NCI-H526 (cell line): Measurements from ENCODE around the gene SPATC1L.

ENCODE experiments used
- DNase-seq, 2 experiments: peaks; one replicate each; lab custom pipeline; 2025; lab: John Stamatoyannopoulos, UW

Gene SPATC1L

DNA sequence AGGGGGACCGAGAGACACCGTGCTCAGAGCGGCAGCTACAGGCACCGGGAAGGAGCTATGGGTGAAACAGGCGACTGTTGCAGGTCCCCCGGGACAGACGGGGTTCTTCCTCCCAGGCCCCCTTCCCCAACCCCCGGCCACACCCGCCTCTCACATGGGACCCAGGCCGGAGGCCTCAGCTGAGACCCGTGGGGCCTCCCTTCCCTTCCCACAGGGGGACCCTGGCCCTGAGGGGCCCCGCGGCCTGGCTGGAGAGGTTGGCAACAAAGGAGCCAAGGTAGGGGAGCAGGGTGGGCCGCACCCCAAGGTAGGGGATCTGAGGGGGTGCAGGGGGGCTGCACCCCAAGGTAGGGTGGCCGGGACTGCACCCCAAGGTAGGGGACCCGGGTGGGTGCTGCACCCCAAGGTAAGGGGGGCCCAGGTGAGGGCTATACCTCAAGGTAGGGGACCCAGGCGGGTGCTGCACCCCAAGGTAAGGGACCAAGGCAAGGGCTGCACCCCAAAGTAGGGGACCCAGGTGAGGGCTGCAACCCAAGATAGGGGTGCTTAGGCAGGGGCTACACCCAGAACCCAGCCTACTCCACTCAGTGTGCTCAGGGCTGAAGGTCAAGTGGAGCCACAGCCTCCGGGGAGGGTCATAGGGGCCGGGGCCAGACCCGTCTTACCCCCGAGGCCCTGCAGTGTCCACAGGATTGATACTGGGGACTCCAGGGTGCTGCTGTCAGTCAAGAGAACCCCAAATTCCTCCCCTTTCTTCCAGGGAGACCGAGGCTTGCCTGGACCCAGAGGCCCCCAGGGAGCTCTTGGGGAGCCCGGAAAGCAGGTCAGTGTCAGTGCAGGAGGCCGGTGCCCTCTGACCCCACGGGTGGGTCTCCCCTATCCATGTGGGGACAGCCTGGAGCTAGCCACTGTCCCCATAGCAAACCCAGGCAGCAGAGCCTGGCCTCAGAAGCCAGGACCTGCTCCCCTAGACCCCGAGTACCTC is 63.7 kb downstream of the SPATC1L start:
- DNase-seq, result no peak

DNA sequence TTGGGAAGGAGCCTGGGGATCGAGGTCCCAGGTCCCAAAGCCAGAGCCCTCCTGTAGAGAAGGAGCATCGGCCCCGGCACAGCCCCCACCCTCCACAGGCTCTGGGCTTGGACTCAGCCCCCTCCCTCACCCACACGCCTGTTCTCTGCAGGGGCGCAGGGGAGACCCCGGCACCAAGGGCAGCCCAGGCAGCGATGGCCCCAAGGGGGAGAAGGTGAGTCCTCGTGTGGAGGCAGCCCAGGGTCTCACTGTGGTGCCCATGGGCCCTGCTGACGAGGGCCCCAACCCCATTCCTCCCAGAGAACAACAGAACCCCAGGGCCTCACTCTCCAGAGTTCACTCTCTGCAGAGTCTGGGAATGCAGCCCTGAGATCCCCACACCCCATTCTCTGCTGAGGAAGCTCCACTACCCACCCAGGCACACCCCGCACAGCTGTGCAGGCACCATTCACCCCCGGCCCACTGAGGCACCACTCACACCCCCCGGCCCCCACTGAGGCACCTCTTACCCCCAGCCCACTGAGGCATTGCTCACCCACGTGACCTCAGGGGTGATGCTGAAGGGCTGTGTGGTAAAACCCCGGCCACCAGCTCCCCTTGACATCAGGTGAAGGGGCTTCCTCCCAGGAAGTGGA is 64.5 kb downstream of the SPATC1L start:
- no peak for DNase-seq

- no peak for DNase-seq
Measured at GRCh38 chr21:46119144-46119636, 65.1 kb downstream of the SPATC1L start.

DNA sequence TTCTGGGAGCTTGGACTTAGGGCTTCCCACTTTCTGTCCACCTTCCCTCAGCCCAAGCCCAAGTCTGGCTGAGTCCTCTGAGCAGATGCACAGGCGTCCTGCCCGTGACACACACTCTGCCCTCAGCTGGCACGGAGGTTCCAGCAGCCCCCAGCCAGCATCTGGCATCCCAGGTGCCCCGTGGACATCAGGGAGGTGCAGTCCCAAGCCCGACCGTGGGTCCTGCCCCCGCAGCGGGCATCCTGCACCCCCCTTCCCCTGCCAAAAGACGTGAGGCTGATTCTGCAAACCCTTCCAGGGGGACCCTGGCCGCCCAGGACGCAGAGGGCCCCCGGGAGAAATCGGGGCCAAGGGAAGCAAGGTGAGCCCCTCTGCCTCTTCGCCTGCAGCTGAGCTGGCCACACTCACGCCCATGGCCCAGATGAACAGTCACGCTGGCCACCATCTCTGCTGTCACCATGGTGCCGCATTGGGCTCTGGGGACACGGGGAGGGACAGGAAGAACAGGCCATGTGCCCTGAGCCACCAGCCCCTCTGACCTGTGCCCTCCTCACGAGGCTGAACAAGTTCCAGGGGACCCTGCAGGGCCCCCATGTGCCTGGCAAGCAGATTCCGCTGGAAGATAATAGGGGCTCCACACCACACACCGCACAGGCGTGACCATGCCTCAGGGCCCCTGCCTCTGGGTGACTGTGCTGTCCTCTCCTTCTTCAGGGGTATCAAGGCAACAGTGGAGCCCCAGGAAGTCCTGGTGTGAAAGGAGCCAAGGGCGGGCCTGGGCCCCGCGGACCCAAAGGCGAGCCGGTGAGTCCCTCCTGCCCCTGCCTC is 65.7 kb downstream of the SPATC1L start:
- DNase-seq, result no peak

DNA sequence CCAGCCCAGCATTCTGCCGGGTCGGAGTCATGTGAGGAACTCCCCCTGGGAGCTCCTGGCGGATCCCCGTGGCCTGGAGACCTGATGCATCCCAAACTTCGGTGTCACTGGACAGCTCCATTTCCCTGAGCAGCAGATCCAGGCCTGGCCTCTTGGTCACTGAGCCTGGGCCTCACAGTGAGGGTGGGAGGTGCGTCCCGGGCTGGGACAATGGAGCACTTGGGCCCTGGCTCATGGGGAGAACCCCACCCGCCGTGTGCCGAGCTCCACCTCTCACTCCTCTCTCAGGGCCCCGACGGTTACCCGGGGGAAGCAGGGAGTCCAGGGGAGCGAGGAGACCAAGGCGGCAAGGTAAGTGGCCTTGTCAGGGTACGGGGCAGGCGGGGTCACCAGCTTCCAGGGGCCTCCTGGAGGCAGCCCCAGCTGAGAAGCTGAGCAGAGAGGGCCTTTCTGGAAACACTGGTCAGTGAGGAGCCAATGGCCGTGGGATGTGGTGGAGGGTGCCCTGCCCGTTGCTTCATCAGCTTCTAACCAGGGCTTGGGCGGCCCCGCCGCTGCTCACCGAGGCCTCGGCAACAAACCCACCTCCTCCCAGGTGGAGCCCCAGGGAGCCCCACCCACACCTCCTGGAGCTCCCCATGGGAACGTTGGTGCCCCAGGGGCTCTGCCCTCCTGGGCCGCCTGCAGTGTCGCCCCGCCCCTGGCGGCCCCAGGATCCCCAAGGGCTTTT is 66.5 kb downstream of the SPATC1L start:
- no peak for DNase-seq

GRCh38 chr21:46116776-46117585 is 67.3 kb downstream of the SPATC1L start:
- no peak for DNase-seq

DNA sequence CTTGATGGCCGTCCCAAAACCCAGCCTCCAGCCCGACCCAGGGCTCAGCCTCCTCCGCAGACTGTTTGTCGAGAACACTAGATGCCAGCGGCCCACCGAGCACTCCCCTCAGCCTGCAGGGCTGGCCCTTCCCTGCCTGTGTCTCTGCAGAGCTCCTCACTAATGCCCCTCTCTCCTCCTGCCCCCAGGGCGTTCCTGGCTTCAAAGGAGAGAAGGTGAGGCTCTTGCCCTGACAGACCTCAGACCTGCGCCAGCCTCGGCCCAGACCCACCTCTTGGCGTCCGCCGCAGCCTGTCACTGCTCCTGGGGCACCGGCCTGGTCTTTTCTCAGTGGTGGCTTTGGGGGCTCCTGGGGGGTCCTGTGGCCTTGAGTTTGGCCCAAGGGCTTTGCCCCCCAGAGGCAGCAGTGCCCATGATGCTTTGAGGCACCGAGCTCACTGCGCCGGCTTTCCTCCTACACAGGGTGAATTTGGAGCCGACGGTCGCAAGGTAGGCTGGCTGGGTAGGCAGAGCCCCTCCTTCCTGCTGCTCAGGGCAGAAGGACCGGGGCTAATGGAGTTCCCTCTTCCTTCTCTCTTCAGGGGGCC is 68.0 kb downstream of the SPATC1L start:
- DNase-seq, result no peak

DNA sequence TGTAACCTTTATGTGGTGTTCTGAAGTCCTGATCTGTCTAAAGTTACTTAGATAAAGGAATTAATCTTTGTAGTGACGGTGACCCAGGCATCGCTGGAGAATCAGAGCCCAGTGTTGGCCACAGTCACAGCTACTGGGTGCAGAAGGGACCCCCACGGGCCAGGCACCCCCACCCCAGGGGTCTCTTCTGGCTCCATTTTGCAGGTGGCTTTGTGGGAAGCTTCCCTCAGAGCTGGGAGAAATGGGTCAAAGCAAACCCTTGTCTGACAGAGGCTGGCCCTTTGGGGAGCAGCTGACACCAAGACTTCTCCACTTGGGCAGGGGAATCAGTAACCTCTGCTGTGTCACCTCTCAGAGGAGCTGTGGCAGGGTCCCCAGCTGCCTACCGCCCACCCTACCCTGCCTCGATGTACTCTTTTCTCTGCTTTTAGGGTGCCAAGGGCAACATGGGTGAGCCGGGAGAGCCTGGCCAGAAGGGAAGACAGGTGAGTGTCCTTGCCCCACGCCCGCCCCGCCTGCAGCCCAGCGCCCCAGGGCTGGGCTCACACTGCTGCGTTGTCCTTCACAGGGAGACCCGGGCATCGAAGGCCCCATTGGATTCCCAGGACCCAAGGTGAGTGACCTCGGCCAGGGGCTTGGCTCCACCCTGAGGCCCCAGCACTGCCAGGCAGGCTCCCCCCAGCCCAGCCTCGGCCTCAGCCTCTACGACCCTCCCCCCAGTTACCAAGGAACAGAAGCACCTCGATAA is 68.6 kb downstream of the SPATC1L start:
- DNase-seq, result no peak

GRCh38 chr21:46114963-46115362 is 69.3 kb downstream of the SPATC1L start:
- no peak for DNase-seq

- no peak for DNase-seq
Measured at GRCh38 chr21:46113497-46114176, 70.6 kb downstream of the SPATC1L start.

DNA sequence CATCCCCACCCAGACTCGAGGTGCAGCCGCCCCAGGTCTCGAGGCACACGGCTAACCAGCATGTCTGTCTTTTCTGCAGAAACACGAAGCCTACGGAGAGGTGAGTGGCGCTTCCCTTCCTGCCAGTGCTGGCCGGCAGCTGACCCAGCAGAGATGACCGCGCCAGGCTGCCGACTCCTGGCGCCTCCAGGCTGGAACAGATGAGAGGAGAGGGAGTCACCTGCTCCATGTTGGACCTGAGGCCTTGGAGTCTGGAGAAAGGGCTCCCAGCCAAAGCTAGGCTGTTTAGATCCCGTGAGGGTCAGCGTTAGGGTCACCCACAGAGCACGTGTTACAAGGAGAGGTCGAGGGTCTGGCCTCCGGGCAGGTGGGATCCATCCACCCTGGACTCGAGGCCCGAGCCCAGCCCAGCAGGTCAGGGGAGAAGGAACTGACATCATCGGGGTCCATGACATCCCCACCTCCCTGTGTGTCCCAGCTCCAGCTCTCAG is 71.5 kb downstream of the SPATC1L start:
- DNase-seq, result no peak

DNA sequence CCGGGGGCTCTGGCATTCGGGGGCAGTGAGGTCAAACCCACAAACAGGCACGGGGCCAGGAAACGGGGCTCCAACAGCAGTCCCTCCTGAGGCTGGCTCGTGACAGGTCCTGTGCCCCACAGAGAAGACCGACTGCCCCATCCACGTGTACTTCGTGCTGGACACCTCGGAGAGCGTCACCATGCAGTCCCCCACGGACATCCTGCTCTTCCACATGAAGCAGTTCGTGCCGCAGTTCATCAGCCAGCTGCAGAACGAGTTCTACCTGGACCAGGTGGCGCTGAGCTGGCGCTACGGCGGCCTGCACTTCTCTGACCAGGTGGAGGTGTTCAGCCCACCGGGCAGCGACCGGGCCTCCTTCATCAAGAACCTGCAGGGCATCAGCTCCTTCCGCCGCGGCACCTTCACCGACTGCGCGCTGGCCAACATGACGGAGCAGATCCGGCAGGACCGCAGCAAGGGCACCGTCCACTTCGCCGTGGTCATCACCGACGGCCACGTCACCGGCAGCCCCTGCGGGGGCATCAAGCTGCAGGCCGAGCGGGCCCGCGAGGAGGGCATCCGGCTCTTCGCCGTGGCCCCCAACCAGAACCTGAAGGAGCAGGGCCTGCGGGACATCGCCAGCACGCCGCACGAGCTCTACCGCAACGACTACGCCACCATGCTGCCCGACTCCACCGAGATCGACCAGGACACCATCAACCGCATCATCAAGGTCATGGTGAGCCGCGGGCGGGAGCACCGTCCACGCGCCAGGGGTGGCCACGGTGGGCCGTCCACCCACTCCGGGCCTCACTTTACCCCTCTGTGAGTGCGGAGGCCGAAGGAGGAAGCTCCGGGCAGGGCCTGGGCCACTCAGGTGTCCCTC is 72.2 kb downstream of the SPATC1L start:
- no peak for DNase-seq

- no peak for DNase-seq
Measured at GRCh38 chr21:46111193-46111571, 73.1 kb downstream of the SPATC1L start.
